ENCODE measurements around the gene PKMYT1.
"Not testable (repeated sequence)": the region's sequence is repeated elsewhere in the genome, so short reads cannot be mapped to it uniquely, and the experiment has no call there.

Gene PKMYT1

GRCh38 chr16:2955779-2956578 lies 24.3 kb downstream of the PKMYT1 start:
- DNase-seq: no peak

DNA sequence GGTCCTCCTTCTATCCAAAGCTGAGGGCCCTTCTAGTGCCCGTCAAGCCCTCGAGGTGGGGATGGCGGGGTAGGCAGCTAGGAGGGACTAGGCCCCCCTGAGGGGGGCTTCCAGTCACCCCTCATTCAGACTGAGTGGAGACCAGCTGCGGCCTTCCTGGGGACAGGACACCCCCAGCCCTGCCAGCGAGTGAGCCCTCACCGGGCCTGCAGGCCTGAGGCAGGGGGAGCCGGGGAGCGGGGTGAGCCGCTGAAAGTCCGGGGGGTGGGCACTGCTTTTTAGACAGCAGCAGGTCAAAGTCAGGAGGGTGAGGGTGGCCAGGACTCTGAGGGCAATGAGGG lies 24.8 kb downstream of the PKMYT1 start:
- no peak for DNase-seq

GRCh38 chr16:2954656-2955381 lies 25.4 kb downstream of the PKMYT1 start:
- no peak for DNase-seq

DNA sequence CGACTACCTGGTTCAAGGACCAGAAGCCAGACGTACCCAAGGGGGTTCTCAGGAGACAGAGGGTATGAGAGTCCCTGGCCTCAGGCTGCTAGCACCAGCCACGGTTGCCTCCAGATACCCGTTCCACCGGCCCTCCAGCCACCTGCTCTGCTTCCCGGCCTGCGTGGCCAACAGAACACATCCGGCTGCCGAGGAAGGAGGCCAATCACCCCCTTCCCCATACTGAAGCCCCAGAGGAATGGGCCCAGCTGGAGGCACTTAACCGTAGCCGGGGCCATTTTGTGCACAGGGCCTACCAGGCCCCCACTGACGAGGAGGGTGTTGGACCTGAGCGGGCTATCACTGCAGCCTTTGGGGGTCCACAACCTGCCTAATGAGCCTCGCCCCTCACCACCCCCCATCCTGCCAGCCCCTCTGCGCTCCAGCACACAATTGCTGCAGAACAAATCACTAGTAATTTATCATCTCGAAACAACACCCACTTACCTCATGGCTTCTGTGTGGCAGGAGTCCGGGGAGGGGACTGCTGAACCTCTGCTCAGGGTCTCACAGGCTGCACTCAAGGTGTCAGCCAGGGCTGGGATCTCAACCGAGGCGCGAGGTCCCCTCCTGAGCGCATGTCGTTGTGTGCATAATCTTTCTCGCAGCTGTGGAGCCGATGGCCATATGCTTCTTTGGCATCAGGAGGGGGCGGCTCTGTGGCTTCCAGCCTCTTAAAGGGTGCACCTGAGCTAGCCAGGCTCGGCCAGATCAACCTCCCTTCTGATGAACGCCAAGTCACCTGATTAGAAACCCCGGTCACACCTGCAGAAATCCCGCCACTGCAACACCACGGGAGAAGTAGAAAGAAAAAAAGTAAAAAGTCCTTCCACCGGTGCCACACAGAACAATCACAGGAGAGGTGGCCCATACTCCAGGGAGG lies 26.3 kb downstream of the PKMYT1 start:
- peak; percentile 68 for DNase-seq

- DNase-seq: no peak
Observed at GRCh38 chr16:2952679-2953078, 27.6 kb downstream of the PKMYT1 start.

- no peak for DNase-seq
Observed at GRCh38 chr16:2950773-2951172, 29.5 kb downstream of the PKMYT1 start.

GRCh38 chr16:2950353-2950724 lies 29.9 kb downstream of the PKMYT1 start:
- no peak for DNase-seq

GRCh38 chr16:2949705-2950352 lies 30.4 kb downstream of the PKMYT1 start:
- DNase-seq: no peak

DNA sequence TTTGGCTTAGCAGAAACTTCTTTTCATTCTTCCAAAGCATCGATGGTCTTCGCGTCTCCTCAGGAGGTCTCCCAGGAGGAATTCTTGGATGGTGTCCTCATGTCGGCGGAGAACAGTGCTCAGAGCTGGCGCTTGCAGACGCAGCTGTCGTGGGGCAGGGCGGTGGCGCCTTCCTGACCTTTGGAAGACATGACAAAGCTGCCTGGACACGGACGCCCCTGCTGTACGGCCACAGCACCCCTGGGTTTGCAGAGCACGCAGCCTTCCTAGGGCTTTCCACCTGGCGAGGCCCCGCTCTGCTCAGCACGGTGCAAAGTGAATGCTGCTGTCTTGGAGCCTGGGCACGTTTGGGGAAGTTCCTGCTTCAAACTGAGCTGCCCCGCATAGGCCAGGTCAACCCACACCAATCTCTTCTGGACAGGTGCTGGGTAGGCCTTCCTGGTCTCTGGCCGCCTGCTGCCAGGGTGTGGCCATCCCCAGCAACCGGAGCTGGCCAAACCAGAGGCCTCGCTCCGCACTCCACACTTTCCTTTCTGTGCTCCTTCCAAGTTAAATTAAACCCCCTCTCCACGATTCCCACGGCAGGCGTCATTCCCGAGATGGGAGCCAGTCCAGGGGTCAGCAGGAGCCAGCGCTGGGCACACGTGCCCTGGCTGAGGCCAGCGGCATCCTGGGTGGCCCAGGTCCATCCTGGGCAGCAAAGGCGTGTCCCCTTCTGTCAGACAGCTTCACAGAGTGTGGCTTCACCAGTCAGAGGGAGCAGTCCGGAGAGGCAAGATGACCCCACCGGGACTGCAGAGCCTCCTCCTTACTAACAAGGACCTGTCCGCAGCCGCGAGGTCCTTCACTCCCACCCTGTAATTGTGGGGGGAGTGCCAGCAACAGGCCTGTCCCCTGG lies 31.2 kb downstream of the PKMYT1 start:
- no peak for DNase-seq

DNA sequence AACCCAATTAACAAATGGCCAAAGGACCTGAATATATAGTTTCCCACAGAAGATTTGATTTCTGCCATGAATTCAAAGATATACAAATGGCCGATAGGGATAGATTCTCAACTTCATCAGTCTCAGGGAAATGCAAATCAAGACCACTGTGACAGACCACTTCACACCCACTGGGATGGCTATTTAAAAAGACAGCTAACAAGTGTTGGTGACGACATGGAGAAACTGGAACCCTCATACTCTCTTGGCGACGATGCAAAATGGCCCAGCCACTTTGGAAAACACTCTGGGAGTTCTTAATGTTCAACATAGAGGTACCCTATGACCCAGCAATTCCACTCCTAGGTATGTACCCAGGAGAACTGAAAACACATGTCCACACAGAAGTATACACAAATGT lies 33.6 kb downstream of the PKMYT1 start:
- no peak for DNase-seq

DNA sequence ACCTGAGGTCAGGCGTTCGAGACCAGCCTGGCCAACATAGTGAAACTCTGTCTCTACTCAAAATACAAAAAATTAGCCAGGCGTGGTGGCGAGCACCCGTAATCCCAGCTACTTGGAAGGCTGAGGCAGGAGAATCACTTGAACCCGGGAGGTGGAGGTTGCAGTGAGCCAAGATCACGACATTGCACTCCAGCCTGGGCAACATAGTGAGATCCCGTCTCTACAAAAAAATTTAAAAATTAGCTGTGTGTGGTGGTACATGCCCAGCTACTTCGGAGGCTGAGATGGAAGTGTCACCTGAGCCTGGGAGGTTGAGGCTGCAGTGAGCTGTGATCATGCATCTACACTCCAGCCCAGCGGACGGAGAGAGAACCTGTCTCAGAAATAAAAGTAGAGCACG lies 36.5 kb downstream of the PKMYT1 start:
- DNase-seq: not testable (repeated sequence)

GRCh38 chr16:2942045-2942444 lies 38.2 kb downstream of the PKMYT1 start:
- DNase-seq: no peak

DNA sequence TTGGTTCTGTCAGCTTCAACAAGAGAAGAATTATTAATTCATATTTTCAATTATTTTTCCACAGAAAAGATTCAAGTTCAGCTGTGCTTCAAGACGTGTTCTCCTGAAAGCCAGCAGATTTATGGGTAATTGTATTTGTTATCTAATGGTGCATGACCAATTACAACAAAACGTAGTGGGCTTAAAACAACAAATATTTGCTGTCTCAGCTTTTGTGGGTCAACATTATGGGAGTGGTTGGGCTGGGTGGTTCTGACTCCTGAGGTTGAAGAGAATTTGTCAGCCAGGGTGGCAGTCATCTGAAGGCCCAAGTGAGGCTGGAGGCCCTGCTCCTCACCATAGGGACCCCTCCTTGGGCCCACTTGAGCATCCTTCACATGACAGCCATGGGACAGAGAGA lies 40.3 kb downstream of the PKMYT1 start:
- no peak for DNase-seq

- DNase-seq: no peak
Observed at GRCh38 chr16:2938206-2938605, 42.0 kb downstream of the PKMYT1 start.

- no peak for DNase-seq
Observed at GRCh38 chr16:2937170-2937569, 43.1 kb downstream of the PKMYT1 start.

- DNase-seq: no peak
Observed at GRCh38 chr16:2936436-2937011, 43.7 kb downstream of the PKMYT1 start.

DNA sequence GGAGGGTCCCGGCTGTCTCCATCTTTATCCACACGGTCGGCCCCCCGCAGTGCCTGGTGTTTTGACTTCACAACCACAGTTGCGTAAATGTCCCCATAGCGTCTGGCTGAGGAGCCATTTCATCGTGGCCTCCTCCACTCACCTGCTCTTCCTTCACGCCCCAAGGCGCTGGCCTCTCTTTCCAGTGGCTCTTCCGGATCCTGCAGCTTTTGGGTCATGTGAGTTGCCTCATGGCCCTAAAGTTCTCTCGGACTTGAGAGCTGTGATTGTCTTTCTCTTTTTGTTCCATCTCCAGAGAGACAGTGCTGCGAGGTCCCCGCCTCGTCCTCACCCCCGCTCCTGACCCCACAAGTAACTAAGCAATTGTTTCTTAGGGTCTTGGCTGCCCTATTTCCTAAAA lies 45.8 kb downstream of the PKMYT1 start:
- DNase-seq: no peak

- DNase-seq: no peak
Observed at GRCh38 chr16:2933701-2934100, 46.5 kb downstream of the PKMYT1 start.

- no peak for DNase-seq
Observed at GRCh38 chr16:2933136-2933535, 47.1 kb downstream of the PKMYT1 start.

DNA sequence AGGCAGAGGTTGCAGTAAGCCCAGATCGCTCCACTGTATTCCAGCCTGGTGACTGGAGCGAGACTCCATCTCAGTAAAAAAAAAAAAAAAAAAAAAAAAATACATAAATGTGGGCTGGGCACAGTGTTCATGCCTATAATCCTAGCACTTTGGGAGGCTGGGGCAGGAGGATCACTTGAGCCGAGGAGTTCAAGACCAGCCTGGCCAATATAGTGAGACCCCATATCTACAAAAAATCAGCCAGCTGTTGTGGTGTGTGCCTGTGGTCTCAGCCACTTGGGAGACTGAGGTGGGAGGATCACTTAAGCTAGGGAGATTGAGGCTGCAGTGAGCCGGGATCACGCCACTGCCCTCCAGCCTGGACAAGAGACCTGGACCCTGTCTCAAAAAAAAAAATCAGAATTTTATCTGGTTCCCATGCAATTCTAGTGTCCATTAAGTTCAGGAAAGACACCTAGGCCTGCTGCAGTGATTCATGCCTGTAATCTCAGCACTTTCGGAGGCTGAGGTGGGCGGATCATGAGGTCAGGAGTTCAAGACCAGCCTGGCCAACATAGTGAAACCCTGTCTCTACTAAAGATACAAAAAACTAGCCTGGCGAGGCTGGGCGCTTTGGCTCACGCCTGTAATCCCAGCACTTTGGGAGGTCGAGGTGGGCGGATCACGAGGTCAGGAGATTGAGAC lies 48.9 kb downstream of the PKMYT1 start:
- not testable (repeated sequence) for DNase-seq

GRCh38 chr16:2930236-2930635 lies 50.0 kb downstream of the PKMYT1 start:
- no peak for DNase-seq
